HL-60/S4 treated with phorbol 12-myristate 13-acetate at 8.2 ng/mL for 4 days and 3 days (cell line): ENCODE measurements around the gene ZNF324.
"Not testable (repeated sequence)": the region's sequence is repeated elsewhere in the genome, so short reads cannot be mapped to it uniquely, and the experiment has no call there.

Experiments used
- in situ Hi-C: fragments of 300-500 bp; cut with MboI; formaldehyde crosslinking; loops from 2 replicates; pipeline ENCODE4 v1.15.0; 2022; ENCODE audit warnings: low sequenced_read_pairs

The ZNF324 gene

GRCh38 chr19:58466760-58467589 is at the start of gene ZNF324:
TSS of gene ZNF324 (plus strand) at chr19:58467080. CDS start at chr19:58469186, 2,106 bp downstream.
- in situ Hi-C loops = no loop called here

- in situ Hi-C loops = no loop called here
These were observed 38.3 kb upstream of the ZNF324 start for GRCh38 chr19:58428617-58429016.

- in situ Hi-C loops = no loop called here
These were observed 37.1 kb upstream of the ZNF324 start for GRCh38 chr19:58429745-58430144.

GRCh38 chr19:58434217-58434616 is 32.7 kb upstream of the ZNF324 start:
- in situ Hi-C loops = no loop called here

- in situ Hi-C loops = no loop called here
These were observed 27.0 kb upstream of the ZNF324 start, which contains the start of gene ZNF132 for GRCh38 chr19:58439576-58440554. TSS of gene ZNF132 (minus strand) at chr19:58440153. CDS start at chr19:58439821, 332 bp downstream.

- in situ Hi-C loops = no loop called here
These were observed 26.3 kb upstream of the ZNF324 start for GRCh38 chr19:58440556-58440955.

- in situ Hi-C loops = not testable (repeated sequence)
These were observed 23.9 kb upstream of the ZNF324 start for GRCh38 chr19:58442986-58443385.

- in situ Hi-C loops = not testable (repeated sequence)
These were observed 18.0 kb upstream of the ZNF324 start for GRCh38 chr19:58448860-58449259.

- in situ Hi-C loops = not testable (repeated sequence)
These were observed 16.9 kb upstream of the ZNF324 start for GRCh38 chr19:58449980-58450379.

- in situ Hi-C loops = no loop called here
These were observed 16.0 kb upstream of the ZNF324 start for GRCh38 chr19:58450856-58451357.

- in situ Hi-C loops = no loop called here
These were observed 15.3 kb upstream of the ZNF324 start, which contains the start of gene ZNF324B for GRCh38 chr19:58451358-58452101. TSS of gene ZNF324B (plus strand) at chr19:58451622. CDS start at chr19:58453702, 2,080 bp downstream.

- in situ Hi-C loops = no loop called here
These were observed 13.1 kb upstream of the ZNF324 start for GRCh38 chr19:58453743-58454142.

GRCh38 chr19:58455306-58455705 is 11.6 kb upstream of the ZNF324 start:
- in situ Hi-C loops = no loop called here

GRCh38 chr19:58456111-58456510 is 10.8 kb upstream of the ZNF324 start:
- in situ Hi-C loops = no loop called here

- in situ Hi-C loops = no loop called here
These were observed 6.8 kb upstream of the ZNF324 start for GRCh38 chr19:58460039-58460438.

GRCh38 chr19:58466089-58466759 is 656 bp upstream of the ZNF324 start:
- in situ Hi-C loops = no loop called here

- in situ Hi-C loops = no loop called here
These were observed 1.4 kb downstream of the ZNF324 start for GRCh38 chr19:58468216-58468839.

- in situ Hi-C loops = no loop called here
These were observed 2.5 kb downstream of the ZNF324 start for GRCh38 chr19:58469241-58470013.
